ENCODE results near the gene RPS27. TPM values are rescaled to one million over a fixed set of nuclear protein-coding genes. Genes with fewer than 3 reads are reported as not detected.

The RPS27 gene
- total RNA-seq, 4 donors from 2014 or later: 2,032 to 3,294 (median 2,297) TPM

GRCh38 chr1:153951183-153951582, 39.4 kb upstream of the RPS27 start:
- WGBS, 2 donors: 90 to 94% methylated on average over 11 of the region's 11 CpGs
- intact Hi-C loops (cut with DNase I): no loop called here
- DNase-seq: no peak
- H3K36me3 ChIP-seq: peaks cover 41 to 44% of the 10 kb centered on the region in 2 donors
- no peak overlapping the region for H3K27ac ChIP-seq
- peaks cover 2 to 13% of the 10 kb centered on the region in 2 donors for H3K4me1 ChIP-seq
- TF ChIP-seq POLR2A (IDR thresholded peaks at IDR 0.05): no peak
- TF ChIP-seq, protein P1, sequence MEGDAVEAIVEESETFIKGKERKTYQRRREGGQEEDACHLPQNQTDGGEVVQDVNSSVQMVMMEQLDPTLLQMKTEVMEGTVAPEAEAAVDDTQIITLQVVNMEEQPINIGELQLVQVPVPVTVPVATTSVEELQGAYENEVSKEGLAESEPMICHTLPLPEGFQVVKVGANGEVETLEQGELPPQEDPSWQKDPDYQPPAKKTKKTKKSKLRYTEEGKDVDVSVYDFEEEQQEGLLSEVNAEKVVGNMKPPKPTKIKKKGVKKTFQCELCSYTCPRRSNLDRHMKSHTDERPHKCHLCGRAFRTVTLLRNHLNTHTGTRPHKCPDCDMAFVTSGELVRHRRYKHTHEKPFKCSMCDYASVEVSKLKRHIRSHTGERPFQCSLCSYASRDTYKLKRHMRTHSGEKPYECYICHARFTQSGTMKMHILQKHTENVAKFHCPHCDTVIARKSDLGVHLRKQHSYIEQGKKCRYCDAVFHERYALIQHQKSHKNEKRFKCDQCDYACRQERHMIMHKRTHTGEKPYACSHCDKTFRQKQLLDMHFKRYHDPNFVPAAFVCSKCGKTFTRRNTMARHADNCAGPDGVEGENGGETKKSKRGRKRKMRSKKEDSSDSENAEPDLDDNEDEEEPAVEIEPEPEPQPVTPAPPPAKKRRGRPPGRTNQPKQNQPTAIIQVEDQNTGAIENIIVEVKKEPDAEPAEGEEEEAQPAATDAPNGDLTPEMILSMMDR (IDR thresholded peaks at IDR 0.05): no peak
- H3K9me3 ChIP-seq: no peaks in the 10 kb centered on the region
- H3K27me3 ChIP-seq: no peaks in the 10 kb centered on the region
- H3K4me3 ChIP-seq (replicated peaks in 1 of 3): no peak overlapping the region

DNA sequence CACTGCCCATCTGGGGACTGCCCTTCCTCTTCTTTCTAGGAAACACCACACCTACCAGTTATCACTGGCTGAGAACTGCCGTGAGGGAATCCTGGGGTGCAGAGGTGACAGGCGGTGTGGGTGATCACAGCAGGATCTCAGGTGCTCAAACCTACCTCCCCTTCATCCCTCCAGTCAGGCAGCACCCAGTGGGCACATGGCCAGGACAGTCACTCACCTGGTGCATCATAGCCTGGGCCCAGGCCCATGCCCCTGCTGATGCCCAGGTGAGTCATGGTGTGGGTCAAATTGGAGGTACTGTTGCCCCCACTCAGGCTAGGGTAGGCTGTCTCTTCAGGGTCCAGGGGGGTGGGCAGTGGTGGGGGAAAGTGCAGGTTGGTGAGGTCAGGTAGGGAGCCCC, 38.8 kb upstream of the RPS27 start:
- Histone ChIP-seq H3K9me3 (no peaks in the 10 kb centered on the region), H3K4me1 (peaks cover 6 to 16% of the 10 kb centered on the region in 2 donors), H3K36me3 (peaks cover 41 to 44% of the 10 kb centered on the region in 2 donors), H3K27ac (no peak overlapping the region), H3K27me3 (no peaks in the 10 kb centered on the region), H3K4me3 (replicated peaks in 1 of 3) (no peak overlapping the region)
- 86 to 92% methylated on average over 2 of the region's 2 CpGs for WGBS, 2 donors
- intact Hi-C loops (cut with DNase I): no loop called here
- no peak for DNase-seq
- TF ChIP-seq POLR2A (IDR thresholded peaks at IDR 0.05): no peak
- TF ChIP-seq, protein P1 (IDR thresholded peaks at IDR 0.05): no peak

DNA sequence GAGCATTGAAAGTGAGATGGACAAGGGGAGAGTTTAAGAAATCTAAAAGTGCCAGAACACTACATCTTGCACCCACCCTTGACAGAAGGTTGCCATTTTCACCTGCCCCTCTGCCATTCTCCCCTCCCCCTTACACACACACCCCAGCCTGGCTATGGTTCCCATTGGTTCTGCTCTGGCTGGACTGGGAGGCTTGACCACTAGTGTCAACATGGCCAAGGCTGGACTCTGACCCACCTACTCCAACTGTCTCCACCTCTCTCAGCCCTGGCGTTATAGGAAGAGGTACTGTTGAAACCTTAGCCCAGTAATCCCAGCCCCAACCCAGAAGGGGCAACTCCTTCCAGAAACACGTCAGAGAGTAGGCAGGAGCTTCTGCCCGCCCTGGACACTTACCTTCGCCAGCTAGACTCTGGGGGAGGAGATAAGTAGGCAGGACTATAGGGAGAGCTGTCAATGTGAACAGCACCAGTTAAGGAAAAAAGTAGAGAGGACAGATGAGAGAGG, 36.6 kb upstream of the RPS27 start:
- H3K36me3 ChIP-seq: peaks cover 29 to 30% of the 10 kb centered on the region in 2 donors
- H3K4me3 ChIP-seq (replicated peaks in 1 of 3): no peak overlapping the region
- H3K9me3 ChIP-seq: no peaks in the 10 kb centered on the region
- DNase-seq: no peak
- no peaks in the 10 kb centered on the region for H3K27me3 ChIP-seq
- intact Hi-C loops (cut with DNase I): no loop called here
- 78 to 87% methylated on average over 4 of the region's 4 CpGs for WGBS, 2 donors
- no peak overlapping the region for H3K27ac ChIP-seq
- peaks cover 17 to 21% of the 10 kb centered on the region in 2 donors for H3K4me1 ChIP-seq
- no peak for TF ChIP-seq POLR2A (IDR thresholded peaks at IDR 0.05)
- TF ChIP-seq, protein P1 (IDR thresholded peaks at IDR 0.05): no peak

GRCh38 chr1:153954826-153955225, 35.7 kb upstream of the RPS27 start:
- WGBS, 2 donors: 95 to 97% methylated on average over 8 to 10 of the region's 10 CpGs
- intact Hi-C loops (cut with DNase I): no loop called here
- H3K27me3 ChIP-seq: no peaks in the 10 kb centered on the region
- H3K4me3 ChIP-seq (replicated peaks in 1 of 3): no peak overlapping the region
- no peaks in the 10 kb centered on the region for H3K9me3 ChIP-seq
- peaks cover 27% of the 10 kb centered on the region in 2 donors for H3K36me3 ChIP-seq
- no peak overlapping the region for H3K27ac ChIP-seq
- no peak for DNase-seq
- TF ChIP-seq POLR2A (IDR thresholded peaks at IDR 0.05): no peak
- TF ChIP-seq, protein P1 (IDR thresholded peaks at IDR 0.05): no peak
- peaks cover 20 to 26% of the 10 kb centered on the region in 2 donors for H3K4me1 ChIP-seq

DNA sequence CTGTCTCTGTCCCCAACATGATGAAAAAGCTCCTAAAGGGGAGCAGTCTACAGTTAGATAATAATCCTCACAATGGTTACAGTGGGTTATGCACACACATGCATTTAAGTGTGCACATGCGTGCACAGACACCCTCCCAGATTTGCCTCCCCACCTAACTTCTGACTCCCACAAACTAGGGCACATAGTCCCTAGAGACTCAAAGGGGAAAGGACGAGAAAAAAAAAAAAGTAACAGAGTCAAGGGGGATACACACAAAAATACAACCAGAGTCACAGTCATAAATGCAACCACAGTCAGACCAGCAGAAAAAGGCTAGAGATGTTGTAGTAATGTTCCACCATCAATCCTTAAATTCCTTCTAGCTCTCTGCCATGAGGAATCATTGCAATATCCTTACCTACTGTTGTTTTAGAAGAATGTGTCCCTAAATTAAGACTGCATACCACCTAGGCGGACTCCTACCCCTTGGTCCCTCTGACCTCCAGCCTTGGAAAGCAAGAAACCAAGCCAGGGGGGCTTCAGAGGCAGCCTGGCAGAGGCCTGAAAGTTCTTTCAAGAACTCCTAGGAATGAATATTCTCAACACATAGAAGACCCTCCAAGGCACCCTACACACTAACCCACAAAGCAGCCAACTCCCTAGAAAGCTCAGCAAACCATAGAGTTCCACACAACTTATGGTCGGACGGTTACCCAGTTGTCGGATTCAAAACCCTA, 33.4 kb upstream of the RPS27 start:
- TF ChIP-seq, protein P1 (IDR thresholded peaks at IDR 0.05): no peak
- no peak for TF ChIP-seq POLR2A (IDR thresholded peaks at IDR 0.05)
- Histone ChIP-seq H3K4me1 (peaks cover 26 to 35% of the 10 kb centered on the region in 2 donors), H3K36me3 (peaks cover 11 to 15% of the 10 kb centered on the region in 2 donors)

More for the DNA sequence above, 33.4 kb upstream of the RPS27 start:
- Histone ChIP-seq H3K27ac (peak overlapping the region; percentile 78 to 88 (median 84)), H3K4me3 (replicated peaks in 1 of 3) (peak overlapping the region in 2 of 3 donors; percentile 65 to 83), H3K27me3 (no peaks in the 10 kb centered on the region), H3K9me3 (no peaks in the 10 kb centered on the region)
- no peak for DNase-seq
- intact Hi-C loops (cut with DNase I): no loop called here
- WGBS, 2 donors: 33 to 38% methylated on average over 6 of the region's 6 CpGs

All from thyroid gland (tissue), 4 donors.